ENCODE measurements around the gene RHBDF1.

Gene RHBDF1

GRCh38 chr16:60929-61878 lies 11.2 kb downstream of the RHBDF1 start:
- TF ChIP-seq CTCF (IDR thresholded peaks at IDR 0.05; ENCODE audit: insufficient read depth, low read length) = no peak
- TF ChIP-seq GABPA (IDR thresholded peaks at IDR 0.05; ENCODE audit: low read depth) = no peak
- TF ChIP-seq REST (IDR thresholded peaks at IDR 0.05; ENCODE audit: insufficient replicate concordance, low read depth) = no peak
- no peak for TF ChIP-seq POLR2AphosphoS5 (IDR thresholded peaks at IDR 0.05; ENCODE audit: low read depth)
- TF ChIP-seq SPI1 (IDR thresholded peaks at IDR 0.05; ENCODE audit: borderline replicate concordance, low read depth) = no peak
- H3K4me3 ChIP-seq (replicated peaks; ENCODE audit: insufficient read depth, low read length) = no peak overlapping the region
- H3K27ac ChIP-seq (replicated peaks) = no peak overlapping the region
- DNase-seq (ENCODE audit: low read depth in 1 of 2, low spot score in 1 of 2) = no peak
- H3K27me3 ChIP-seq (ENCODE audit: insufficient read depth, poor library complexity, severe bottlenecking) = no peaks in the 10 kb centered on the region

- DNase-seq (ENCODE audit: low read depth in 1 of 2, low spot score in 1 of 2) = no peak
- H3K4me3 ChIP-seq (replicated peaks; ENCODE audit: insufficient read depth, low read length) = no peak overlapping the region
- no peak overlapping the region for H3K27ac ChIP-seq (replicated peaks)
- TF ChIP-seq SPI1 (IDR thresholded peaks at IDR 0.05; ENCODE audit: borderline replicate concordance, low read depth) (no peak), CTCF (IDR thresholded peaks at IDR 0.05; ENCODE audit: insufficient read depth, low read length) (no peak), POLR2AphosphoS5 (IDR thresholded peaks at IDR 0.05; ENCODE audit: low read depth) (no peak), REST (IDR thresholded peaks at IDR 0.05; ENCODE audit: insufficient replicate concordance, low read depth) (no peak), GABPA (IDR thresholded peaks at IDR 0.05; ENCODE audit: low read depth) (no peak)
- no peaks in the 10 kb centered on the region for H3K27me3 ChIP-seq (ENCODE audit: insufficient read depth, poor library complexity, severe bottlenecking)
These were observed 12.3 kb downstream of the RHBDF1 start for GRCh38 chr16:60166-60565.

GRCh38 chr16:59440-60059 lies 12.9 kb downstream of the RHBDF1 start:
- no peaks in the 10 kb centered on the region for H3K27me3 ChIP-seq (ENCODE audit: insufficient read depth, poor library complexity, severe bottlenecking)
- no peak overlapping the region for H3K27ac ChIP-seq (replicated peaks)
- DNase-seq (ENCODE audit: low read depth in 1 of 2, low spot score in 1 of 2) = no peak
- TF ChIP-seq POLR2AphosphoS5 (IDR thresholded peaks at IDR 0.05; ENCODE audit: low read depth) (no peak; the same call in 1 of the 2 replicates), REST (IDR thresholded peaks at IDR 0.05; ENCODE audit: insufficient replicate concordance, low read depth) (no peak), SPI1 (IDR thresholded peaks at IDR 0.05; ENCODE audit: borderline replicate concordance, low read depth) (no peak), CTCF (IDR thresholded peaks at IDR 0.05; ENCODE audit: insufficient read depth, low read length) (no peak), GABPA (IDR thresholded peaks at IDR 0.05; ENCODE audit: low read depth) (no peak)
- no peak overlapping the region for H3K4me3 ChIP-seq (replicated peaks; ENCODE audit: insufficient read depth, low read length)
